K562 (cell line): ENCODE data around the gene GDF7. TPM values are rescaled to one million over a fixed set of nuclear protein-coding genes. Genes with fewer than 3 reads are reported as not detected.
A peak's percentile ranks its signal among the peaks of the same experiment; 100 is the strongest.

ENCODE experiments used
- BRD9 ChIP-seq: fragments of 450-650 bp; IDR thresholded peaks from 2 replicates; pipeline ENCODE4 v1.6.1; 2018; ENCODE audit warnings: low read depth; ENCODE audit not compliant: partially characterized antibody
- CBX5 ChIP-seq: IDR thresholded peaks from 2 replicates; pipeline ENCODE4 v1.6.1; 2014; ENCODE audit warnings: low read depth, borderline replicate concordance
- CTCFL ChIP-seq: IDR thresholded peaks from 2 replicates; pipeline ENCODE4 v1.6.1; 2011; ENCODE audit warnings: borderline replicate concordance, low read depth, mild to moderate bottlenecking, moderate library complexity, low read length; ENCODE audit not compliant: insufficient read depth, poor library complexity, severe bottlenecking
- EP300 ChIP-seq: IDR thresholded peaks from 2 replicates; pipeline ENCODE4 v1.6.1; 2012; ENCODE audit warnings: low read length, improper control_type of control experiment
- MIER1 ChIP-seq: fragments of 450-650 bp; IDR thresholded peaks from 2 replicates; pipeline ENCODE4 v1.6.1; 2016; ENCODE audit warnings: antibody characterized with exemption, mild to moderate bottlenecking, low read depth
- RFX5 ChIP-seq: IDR thresholded peaks from 2 replicates; pipeline ENCODE4 v1.6.1; 2011; ENCODE audit warnings: low read depth, mild to moderate bottlenecking, improper control_type of control experiment, low read length
- XRCC3 ChIP-seq: fragments of 450-650 bp; IDR thresholded peaks from 2 replicates; pipeline ENCODE4 v1.6.1; 2017; ENCODE audit warnings: mild to moderate bottlenecking, moderate library complexity
- ZFP30 ChIP-seq: fragments of 250-450 bp; sonication (Bioruptor Pico); IDR thresholded peaks from 2 replicates; pipeline ENCODE4 v1.8.0; 2022; ENCODE audit warnings: moderate library complexity, mild to moderate bottlenecking, inconsistent platforms, borderline replicate concordance
- ZNF280B ChIP-seq: fragments of 250-450 bp; sonication (Bioruptor Pico); IDR thresholded peaks from 2 replicates; pipeline ENCODE4 v1.5.1; 2021; ENCODE audit warnings: mild to moderate bottlenecking
- ZNF449 ChIP-seq: fragments of 250-450 bp; sonication (Bioruptor Pico); IDR thresholded peaks from 2 replicates; pipeline ENCODE4 v1.8.0; 2022; ENCODE audit warnings: moderate library complexity, mild to moderate bottlenecking, inconsistent platforms
- ZNF717 ChIP-seq: fragments of 250-450 bp; sonication (Bioruptor Pico); IDR thresholded peaks from 2 replicates; pipeline ENCODE4 v1.5.0; 2021
- ZNF785 ChIP-seq: fragments of 250-450 bp; sonication (Bioruptor Pico); IDR thresholded peaks from 2 replicates; pipeline ENCODE4 v1.4.0; 2020; ENCODE audit warnings: mild to moderate bottlenecking
- polyA plus RNA-seq, 8 experiments: library from polyadenylated mRNA; depleted of rRNA in 4 of 8; stranded (reverse) in 5 of 8; unstranded in 3 of 8; fragments of >200 nt; fragmentation: Nextera tagmentation in 2 of 8; fragmentation: Illumina TruSeq in 1 of 8; extraction: Ambion mirVana in 2 of 8; extraction: Trizol in 1 of 8; gene quantifications; 2 replicates each; pipeline versions ENCODE4 v1.2.1 to v1.2.3, GENCODE V29; 2011 to 2014; ENCODE audit warnings: inconsistent platforms in 1 of 8, missing spikeins in 1 of 8
- total RNA-seq, 7 experiments: library from RNA; depleted of rRNA in 6 of 7; stranded (reverse); fragments of >200 nt in 6 of 7; fragmentation: Illumina TruSeq in 2 of 7; extraction: Trizol in 2 of 7; gene quantifications; 2 replicates each; pipeline versions ENCODE4 v1.2.1 to v1.2.3, GENCODE V29; 2011 to 2021; ENCODE audit warnings: low replicate concordance in 1 of 7
- TF ChIP-seq, protein P1 (sequence below): fragments of 450-650 bp; IDR thresholded peaks from 2 replicates; pipeline ENCODE4 v1.6.1; 2014; ENCODE audit warnings: low read depth, mild to moderate bottlenecking, moderate library complexity, borderline replicate concordance
- TF ChIP-seq, protein P2 (sequence below): fragments of 200-400 bp; formaldehyde crosslinking; IDR thresholded peaks from 2 replicates; pipeline ENCODE4 v1.6.1; 2017; ENCODE audit warnings: mild to moderate bottlenecking, low read depth, low read length, moderate library complexity

Gene GDF7
- total and polyA plus RNA-seq, 9 of the 15 experiments (the other 6 are each of a cell fraction or from before 2014, with no cell fraction given), result 0.01 TPM; not detected in 7

- no peak for TF ChIP-seq ZNF449 (CRISPR knock-in tag)
- no peak for TF ChIP-seq RFX5
- TF ChIP-seq ZNF785 (CRISPR knock-in tag), result no peak
- TF ChIP-seq, protein P1, sequence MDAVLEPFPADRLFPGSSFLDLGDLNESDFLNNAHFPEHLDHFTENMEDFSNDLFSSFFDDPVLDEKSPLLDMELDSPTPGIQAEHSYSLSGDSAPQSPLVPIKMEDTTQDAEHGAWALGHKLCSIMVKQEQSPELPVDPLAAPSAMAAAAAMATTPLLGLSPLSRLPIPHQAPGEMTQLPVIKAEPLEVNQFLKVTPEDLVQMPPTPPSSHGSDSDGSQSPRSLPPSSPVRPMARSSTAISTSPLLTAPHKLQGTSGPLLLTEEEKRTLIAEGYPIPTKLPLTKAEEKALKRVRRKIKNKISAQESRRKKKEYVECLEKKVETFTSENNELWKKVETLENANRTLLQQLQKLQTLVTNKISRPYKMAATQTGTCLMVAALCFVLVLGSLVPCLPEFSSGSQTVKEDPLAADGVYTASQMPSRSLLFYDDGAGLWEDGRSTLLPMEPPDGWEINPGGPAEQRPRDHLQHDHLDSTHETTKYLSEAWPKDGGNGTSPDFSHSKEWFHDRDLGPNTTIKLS, result peak; percentile 74
- no peak for TF ChIP-seq XRCC3
- no peak for TF ChIP-seq ZNF280B (CRISPR knock-in tag)
- peak; percentile 54; the same call in 1 of the 2 replicates for TF ChIP-seq CBX5
- TF ChIP-seq MIER1, result no peak
- TF ChIP-seq ZNF717 (CRISPR knock-in tag), result no peak
- TF ChIP-seq CTCFL, result peak; percentile 89
- TF ChIP-seq, protein P2, sequence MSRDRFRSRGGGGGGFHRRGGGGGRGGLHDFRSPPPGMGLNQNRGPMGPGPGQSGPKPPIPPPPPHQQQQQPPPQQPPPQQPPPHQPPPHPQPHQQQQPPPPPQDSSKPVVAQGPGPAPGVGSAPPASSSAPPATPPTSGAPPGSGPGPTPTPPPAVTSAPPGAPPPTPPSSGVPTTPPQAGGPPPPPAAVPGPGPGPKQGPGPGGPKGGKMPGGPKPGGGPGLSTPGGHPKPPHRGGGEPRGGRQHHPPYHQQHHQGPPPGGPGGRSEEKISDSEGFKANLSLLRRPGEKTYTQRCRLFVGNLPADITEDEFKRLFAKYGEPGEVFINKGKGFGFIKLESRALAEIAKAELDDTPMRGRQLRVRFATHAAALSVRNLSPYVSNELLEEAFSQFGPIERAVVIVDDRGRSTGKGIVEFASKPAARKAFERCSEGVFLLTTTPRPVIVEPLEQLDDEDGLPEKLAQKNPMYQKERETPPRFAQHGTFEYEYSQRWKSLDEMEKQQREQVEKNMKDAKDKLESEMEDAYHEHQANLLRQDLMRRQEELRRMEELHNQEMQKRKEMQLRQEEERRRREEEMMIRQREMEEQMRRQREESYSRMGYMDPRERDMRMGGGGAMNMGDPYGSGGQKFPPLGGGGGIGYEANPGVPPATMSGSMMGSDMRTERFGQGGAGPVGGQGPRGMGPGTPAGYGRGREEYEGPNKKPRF, result no peak
- TF ChIP-seq ZFP30, result no peak
- TF ChIP-seq BRD9, result no peak
- peak; percentile 40; the same call in 1 of the 2 replicates for TF ChIP-seq EP300
Observed at GRCh38 chr2:20650877-20651730, 15.8 kb upstream of the GDF7 start, which contains the start of gene HS1BP3 (continued).
